DMS 273 (cell line): ENCODE results near the gene NFS1.
"Not testable (repeated sequence)": the region's sequence is repeated elsewhere in the genome, so short reads cannot be mapped to it uniquely, and the experiment has no call there.

Experiments used
- DNase-seq: peaks from one replicate; lab custom pipeline; 2025; ENCODE audit not compliant: unreplicated experiment; lab: John Stamatoyannopoulos, UW

Gene NFS1

DNA sequence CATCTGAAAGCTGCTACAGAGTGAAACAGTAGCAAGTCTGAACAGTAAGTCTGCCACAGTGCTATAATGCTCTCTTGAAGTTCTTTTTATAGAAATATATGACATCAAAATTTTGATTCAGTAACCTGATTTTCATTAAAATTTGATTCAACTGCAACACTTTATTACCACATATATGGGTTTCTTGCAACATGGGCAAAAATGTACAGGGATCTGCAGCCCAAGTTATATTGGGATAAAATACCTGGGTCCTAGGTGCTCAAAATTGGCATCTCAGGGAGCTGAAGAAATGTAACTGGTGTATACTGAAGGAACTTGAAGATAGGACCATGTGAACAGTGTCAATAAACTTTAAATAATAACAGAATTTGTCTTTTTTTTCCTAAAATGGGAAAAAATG, 10.9 kb upstream of the NFS1 start:
- no peak for DNase-seq

DNA sequence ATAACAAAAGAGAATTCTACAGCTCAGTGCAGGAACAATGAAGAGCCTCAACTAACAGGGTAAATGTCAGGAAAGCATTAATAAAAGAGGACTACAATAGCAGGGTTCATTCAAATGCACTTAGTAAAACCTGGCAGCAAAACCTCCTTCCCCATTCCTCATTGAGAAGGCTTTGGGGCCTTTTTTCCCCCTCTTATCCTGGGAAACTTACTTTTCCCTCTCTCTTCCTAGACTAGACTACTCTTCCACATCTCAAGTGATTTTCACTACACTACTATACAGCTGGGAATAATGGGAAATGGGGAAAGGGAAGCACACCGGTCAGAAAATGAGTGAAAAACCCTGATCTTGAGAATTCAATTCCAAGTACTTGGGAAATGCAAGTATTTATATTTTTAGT, 10.1 kb upstream of the NFS1 start:
- DNase-seq: no peak

GRCh38 chr20:35708502-35708901, 9.3 kb upstream of the NFS1 start:
- no peak for DNase-seq

- not testable (repeated sequence) for DNase-seq
Observed at GRCh38 chr20:35706591-35707529, 7.7 kb upstream of the NFS1 start.

DNA sequence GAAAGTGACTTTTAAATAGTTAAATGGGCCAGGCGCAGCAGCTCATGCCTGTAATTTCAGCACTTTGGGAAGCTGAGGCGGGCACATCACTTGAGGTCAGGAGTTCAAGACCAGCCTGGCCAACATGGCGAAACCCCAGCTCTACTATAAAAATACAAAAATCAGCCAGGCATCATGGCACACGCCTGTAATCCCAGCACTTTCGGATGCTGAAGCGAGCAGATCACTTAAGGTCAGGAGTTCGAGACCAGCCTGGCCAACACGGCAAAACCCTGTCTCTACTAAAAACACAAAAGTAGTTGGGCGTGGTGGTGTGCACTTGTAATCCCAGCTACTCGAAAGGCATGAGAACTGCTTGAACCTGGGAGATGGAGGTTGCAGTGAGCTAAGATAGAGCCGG, 6.7 kb upstream of the NFS1 start:
- not testable (repeated sequence) for DNase-seq

DNA sequence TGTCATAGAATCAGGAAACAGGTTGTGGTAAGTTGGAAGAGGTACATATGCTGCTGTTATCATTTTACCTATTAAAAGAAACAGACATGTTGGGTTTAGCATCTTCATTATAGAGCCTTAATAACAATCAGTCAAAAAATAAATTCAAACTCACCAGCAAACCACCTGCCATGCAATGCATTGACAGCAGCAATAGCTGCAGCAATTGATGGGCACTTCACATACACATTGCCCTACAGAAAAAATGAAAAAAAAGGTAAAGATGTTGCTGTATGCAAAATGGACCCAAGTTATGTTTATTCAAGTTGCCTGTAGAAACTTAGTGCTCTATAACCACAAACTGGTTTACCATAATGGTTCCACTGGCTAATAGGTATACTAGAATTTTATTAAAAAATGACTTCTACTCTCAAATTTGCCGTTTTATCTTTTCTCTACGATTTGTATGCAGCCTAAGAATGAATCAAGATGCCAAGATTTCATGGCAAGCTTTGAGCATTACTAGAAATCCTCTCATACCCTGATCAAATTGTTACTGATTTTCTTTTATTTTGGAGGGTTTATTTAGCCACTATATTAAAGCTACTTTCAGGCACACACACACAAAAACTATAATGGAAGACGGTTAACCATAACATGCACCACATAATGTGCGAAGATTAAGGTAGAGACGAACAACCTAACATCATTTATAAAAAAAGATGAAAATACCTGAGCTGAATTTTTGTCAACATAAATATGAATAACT, 5.5 kb upstream of the NFS1 start:
- DNase-seq: no peak

DNA sequence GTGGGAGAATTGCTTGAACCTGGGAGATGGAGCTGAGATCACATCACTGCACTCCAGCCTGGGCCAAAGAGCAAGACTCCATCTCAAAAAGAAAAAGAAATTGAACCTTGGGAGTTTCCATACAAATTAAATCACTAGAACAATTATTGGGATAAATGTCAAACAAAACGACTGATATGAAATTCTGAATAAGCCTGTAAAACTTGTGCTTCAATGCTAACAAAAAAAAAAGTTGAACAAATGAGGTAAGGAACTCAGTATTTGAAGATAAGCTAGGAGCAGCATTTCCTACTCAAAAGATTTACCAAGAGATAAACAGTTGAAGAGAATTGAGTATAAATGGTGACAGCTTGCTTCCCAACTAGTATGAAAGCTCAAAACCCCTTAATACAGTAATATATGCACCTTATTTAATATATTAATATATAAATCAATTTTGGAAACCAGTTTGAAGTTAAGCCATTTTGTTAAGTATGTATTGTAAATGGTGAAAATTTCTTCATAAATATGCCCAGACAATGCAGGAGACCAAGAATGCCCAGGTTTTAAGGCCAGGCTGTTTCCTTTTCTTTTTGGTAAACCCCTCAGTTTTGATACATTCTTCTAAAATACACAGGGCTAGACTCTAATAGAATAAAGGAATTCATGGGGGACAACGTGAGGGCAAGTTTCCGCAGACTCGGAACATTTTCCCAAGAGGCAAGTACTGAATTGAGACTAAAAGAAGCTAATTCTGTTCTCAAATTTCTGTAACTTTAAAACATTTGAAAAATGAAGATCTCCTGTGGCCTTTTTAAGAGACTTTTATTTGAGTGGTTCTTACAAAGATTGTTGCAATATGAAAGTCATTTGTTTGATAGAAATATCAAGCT, 3.9 kb upstream of the NFS1 start:
- DNase-seq: no peak

GRCh38 chr20:35702051-35702823, 3.1 kb upstream of the NFS1 start:
- DNase-seq: peak; percentile 49

DNA sequence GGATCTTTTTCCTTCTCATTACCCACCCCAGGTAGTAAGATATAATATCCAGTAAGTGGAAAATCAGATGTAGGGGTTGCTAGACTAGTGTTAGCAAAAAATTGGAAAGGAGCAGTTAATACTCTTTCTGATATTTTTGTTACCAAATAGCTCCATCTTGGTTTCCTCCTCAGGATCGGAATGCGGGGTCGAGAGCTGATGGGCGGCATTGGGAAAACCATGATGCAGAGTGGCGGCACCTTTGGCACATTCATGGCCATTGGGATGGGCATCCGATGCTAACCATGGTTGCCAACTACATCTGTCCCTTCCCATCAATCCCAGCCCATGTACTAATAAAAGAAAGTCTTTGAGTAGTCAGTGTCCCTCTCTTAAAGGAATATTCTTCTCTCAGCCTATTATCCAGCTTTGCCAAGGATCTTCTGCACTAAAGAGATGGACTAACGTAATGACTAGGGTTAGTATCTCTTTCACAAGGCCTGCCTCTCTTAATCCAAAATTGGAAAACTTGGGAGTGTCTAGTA, 1.5 kb upstream of the NFS1 start:
- peak; percentile 56 for DNase-seq

- DNase-seq: peak; percentile 56
Observed at GRCh38 chr20:35699957-35700624, 939 bp upstream of the NFS1 start.

DNA sequence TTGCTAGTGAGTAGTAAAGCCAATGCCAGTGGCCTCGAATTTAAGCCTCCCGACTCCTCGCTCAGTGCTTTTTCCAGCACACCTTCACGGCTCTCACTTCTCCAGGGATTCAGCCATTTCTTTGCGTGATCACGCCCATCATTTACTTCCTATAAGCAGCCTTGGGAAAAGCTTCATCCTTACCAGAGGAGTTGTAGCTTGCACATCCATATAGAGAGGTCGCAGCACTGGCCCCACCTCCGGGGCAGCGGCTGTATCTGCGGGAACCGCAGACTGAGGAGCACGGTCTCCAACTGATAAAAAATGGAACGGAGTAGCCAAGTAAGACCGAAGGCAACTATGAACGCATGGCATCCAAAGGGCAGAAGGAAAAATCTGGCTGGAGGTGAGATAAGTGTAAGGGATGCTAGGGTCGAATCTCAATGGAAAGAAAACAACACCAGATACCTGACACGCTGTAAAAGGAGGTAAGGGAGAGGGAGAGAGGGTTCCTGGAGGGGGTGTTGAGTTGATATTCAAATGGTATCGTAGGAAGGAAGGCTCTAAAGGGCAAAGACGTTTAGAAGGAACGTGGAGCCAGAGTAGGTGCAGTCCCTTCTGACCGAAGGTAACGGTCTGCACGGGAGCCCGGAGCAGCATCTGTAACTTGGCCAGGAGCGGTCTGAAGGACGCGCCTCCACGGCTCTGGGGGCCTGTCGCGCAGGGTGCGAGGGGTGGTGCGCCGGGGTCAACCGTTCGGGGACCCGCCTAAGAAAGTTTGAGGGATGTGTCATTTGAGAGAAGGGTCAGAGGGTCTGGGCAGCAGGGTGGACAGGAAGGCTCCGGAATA, 640 bp downstream of the NFS1 start:
- DNase-seq: peak; percentile 69

DNA sequence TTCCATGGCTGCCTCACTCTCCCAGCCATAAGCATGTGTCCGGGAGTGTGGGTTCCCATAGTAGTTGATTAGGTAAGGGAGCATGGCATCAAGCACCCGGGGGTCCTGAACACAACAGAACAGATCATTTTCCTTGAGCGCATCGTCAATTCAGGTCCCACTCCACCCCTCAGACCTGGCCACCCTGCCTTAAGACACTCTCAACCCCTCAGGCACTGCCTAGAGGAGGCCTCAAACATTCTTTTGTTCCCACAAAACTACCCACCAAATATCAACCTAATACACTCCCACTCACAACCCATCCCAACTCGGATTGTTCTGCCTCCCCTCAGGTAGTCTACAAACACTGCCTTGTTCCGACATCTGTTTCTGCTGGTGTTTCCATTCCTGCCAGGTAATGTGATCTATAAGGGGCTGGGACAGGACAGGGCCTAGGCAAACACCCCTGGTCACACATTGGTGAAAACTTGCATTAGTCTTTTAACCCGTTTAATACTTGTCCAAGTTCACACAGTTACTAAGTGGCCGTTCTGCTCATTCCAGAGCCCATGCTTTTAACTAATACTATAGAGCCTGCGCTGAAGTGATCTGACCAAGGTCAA, 1.4 kb downstream of the NFS1 start:
- DNase-seq: no peak

DNA sequence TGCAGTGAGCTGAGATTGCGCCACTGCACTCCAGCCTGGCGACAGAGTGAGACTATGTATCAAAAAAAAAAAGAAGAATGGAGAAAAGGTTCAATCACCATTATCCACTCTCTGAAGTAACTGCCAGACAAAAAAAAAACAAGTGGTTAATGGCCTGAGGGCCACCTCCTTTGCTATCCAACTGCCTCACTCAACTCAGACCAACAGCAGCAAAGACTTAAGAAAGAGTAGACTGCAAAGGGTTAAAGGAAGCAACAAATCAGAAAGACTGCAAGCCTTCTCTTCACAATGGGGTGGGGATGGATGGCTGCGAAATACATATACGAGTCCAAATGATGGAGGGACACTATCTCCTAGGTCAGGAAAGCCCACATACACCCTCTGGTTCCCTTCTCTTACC, 3.2 kb downstream of the NFS1 start:
- DNase-seq: no peak

DNA sequence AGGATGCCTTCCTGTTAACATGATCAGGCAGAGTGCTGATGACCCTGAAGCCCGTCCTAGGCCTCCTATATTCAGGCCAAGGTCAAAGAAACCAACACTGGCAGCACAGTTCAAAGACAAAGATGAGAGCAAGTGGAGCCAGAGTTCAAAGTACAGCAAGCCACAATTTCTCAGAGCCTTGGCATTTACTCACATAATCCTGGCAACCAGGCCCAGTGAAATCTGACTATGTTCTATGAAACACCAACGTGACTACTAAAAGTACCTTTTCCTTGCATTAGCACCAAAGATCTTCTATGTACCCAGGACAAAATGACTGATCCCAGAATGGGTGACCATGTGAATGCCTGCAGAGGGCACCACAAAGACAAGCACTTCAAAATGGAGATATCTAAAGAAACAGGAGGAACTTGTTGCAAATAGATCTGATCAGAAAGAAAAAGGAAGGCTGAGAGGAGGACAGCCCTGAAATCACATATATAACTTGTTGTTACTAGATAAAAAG, 3.9 kb downstream of the NFS1 start:
- no peak for DNase-seq

GRCh38 chr20:35690265-35690664, 8.9 kb downstream of the NFS1 start:
- no peak for DNase-seq

- peak; percentile 39 for DNase-seq
Observed at GRCh38 chr20:35686872-35687271, 12.3 kb downstream of the NFS1 start.

DNA sequence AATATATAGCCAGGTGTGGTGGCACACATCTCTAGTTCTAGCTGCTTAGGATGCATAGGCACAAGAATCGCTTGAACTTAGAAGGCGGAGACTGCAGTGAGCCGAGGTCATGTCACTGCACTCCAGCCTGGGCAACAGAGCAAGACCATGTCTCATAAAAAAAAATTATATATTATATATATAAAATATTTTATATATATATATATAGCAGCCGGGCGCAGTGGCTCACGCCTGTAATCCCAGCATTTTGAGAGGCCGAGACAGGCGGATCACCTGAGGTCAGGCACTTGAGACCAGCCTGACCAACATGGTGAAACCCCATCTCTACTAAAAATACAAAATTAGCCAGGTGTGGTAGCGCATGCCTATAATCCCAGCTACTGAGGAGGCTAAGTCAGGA, 13.8 kb downstream of the NFS1 start:
- DNase-seq: not testable (repeated sequence)

GRCh38 chr20:35681960-35682359, 17.2 kb downstream of the NFS1 start:
- DNase-seq: no peak
